Neural progenitor cell (in vitro differentiated cells): ENCODE measurements around the gene PTPN18. TPM values are rescaled to one million over a fixed set of nuclear protein-coding genes. Genes with fewer than 3 reads are reported as not detected.

Source experiments
- DNase-seq: peaks from one replicate; pipeline ENCODE4 v3.0.0-alpha.2; 2016; ENCODE audit warnings: low spot score
- H2AFZ ChIP-seq: fragments of 200-600 bp; sonication (generic); replicated peaks from 2 replicates; pipeline ENCODE4 v1.6.1; 2016; ENCODE audit warnings: antibody characterized with exemption
- H3F3A ChIP-seq: fragments of 200-600 bp; sonication (generic); 2 replicates; pipeline ENCODE4 v1.6.1; 2016; ENCODE audit warnings: antibody characterized with exemption, low read depth
- H3K27ac ChIP-seq: fragments of 200-600 bp; sonication (generic); 2 replicates; pipeline ENCODE4 v1.5.1; 2016; ENCODE audit warnings: mild to moderate bottlenecking
- H3K27me3 ChIP-seq: fragments of 200-600 bp; sonication (generic); 2 replicates; pipeline ENCODE4 v1.6.1; 2016; ENCODE audit warnings: mild to moderate bottlenecking, moderate library complexity
- H3K36me3 ChIP-seq: fragments of 200-600 bp; sonication (generic); 2 replicates; pipeline ENCODE4 v1.5.1; 2016
- H3K4me1 ChIP-seq: fragments of 200-600 bp; sonication (generic); 2 replicates; pipeline ENCODE4 v1.6.1; 2016; ENCODE audit warnings: mixed run types
- H3K4me2 ChIP-seq: fragments of 200-600 bp; sonication (generic); 2 replicates; pipeline ENCODE4 v1.6.1; 2016
- H3K4me3 ChIP-seq: fragments of 200-600 bp; sonication (generic); 2 replicates; pipeline ENCODE4 v1.5.1; 2016
- H3K79me2 ChIP-seq: fragments of 200-600 bp; sonication (generic); 2 replicates; pipeline ENCODE4 v1.6.1; 2016; ENCODE audit warnings: low read depth
- H3K9ac ChIP-seq: fragments of 200-600 bp; sonication (generic); 2 replicates; pipeline ENCODE4 v1.6.1; 2016
- H3K9me3 ChIP-seq: fragments of 200-600 bp; sonication (generic); 2 replicates; pipeline ENCODE4 v1.5.1; 2016; ENCODE audit warnings: low read depth
- H4K20me1 ChIP-seq: fragments of 200-600 bp; sonication (generic); 2 replicates; pipeline ENCODE4 v1.6.1; 2016; ENCODE audit warnings: low read depth
- H3K27ac Mint-ChIP-seq: 3 replicates; pipeline ENCODE4 v1.8.0; 2021; ENCODE audit warnings: mixed read lengths
- H3K27me3 Mint-ChIP-seq: 2 replicates; pipeline ENCODE4 v1.8.0; 2022; ENCODE audit warnings: low read depth, mild to moderate bottlenecking, inconsistent platforms, moderate library complexity, mixed read lengths; ENCODE audit not compliant: insufficient read depth
- H3K36me3 Mint-ChIP-seq: 3 replicates; pipeline ENCODE4 v1.8.0; 2021; ENCODE audit warnings: mixed read lengths
- H3K4me1 Mint-ChIP-seq: 3 replicates; pipeline ENCODE4 v1.8.0; 2021; ENCODE audit warnings: mixed read lengths
- H3K4me3 Mint-ChIP-seq: 3 replicates; pipeline ENCODE4 v1.8.0; 2021; ENCODE audit warnings: mild to moderate bottlenecking, moderate library complexity, mixed read lengths
- H3K9me3 Mint-ChIP-seq: 3 replicates; pipeline ENCODE4 v1.8.0; 2020; ENCODE audit warnings: mixed read lengths
- EZH2 ChIP-seq: fragments of 200-600 bp; sonication (generic); IDR thresholded peaks from 2 replicates; pipeline ENCODE4 v1.6.1; 2017; ENCODE audit warnings: antibody characterized with exemption, mild to moderate bottlenecking, moderate library complexity
- EZH2phosphoT487 ChIP-seq: fragments of 200-600 bp; sonication (generic); IDR thresholded peaks from 2 replicates; pipeline ENCODE4 v1.6.1; 2017; ENCODE audit warnings: antibody characterized with exemption
- total RNA-seq: library from RNA; depleted of rRNA; stranded (reverse); fragments of >200 nt; gene quantifications from 2 replicates; pipeline ENCODE4 v1.2.3, GENCODE V29; 2015; ENCODE audit warnings: low replicate concordance
- TF ChIP-seq, protein P1 (sequence below): fragments of 200-600 bp; sonication (generic); IDR thresholded peaks from 2 replicates; pipeline ENCODE4 v1.5.1; 2017; ENCODE audit warnings: antibody characterized with exemption, mild to moderate bottlenecking

The PTPN18 gene
- total RNA-seq, 1 donor from 2014 or later = 4.0 TPM

DNA sequence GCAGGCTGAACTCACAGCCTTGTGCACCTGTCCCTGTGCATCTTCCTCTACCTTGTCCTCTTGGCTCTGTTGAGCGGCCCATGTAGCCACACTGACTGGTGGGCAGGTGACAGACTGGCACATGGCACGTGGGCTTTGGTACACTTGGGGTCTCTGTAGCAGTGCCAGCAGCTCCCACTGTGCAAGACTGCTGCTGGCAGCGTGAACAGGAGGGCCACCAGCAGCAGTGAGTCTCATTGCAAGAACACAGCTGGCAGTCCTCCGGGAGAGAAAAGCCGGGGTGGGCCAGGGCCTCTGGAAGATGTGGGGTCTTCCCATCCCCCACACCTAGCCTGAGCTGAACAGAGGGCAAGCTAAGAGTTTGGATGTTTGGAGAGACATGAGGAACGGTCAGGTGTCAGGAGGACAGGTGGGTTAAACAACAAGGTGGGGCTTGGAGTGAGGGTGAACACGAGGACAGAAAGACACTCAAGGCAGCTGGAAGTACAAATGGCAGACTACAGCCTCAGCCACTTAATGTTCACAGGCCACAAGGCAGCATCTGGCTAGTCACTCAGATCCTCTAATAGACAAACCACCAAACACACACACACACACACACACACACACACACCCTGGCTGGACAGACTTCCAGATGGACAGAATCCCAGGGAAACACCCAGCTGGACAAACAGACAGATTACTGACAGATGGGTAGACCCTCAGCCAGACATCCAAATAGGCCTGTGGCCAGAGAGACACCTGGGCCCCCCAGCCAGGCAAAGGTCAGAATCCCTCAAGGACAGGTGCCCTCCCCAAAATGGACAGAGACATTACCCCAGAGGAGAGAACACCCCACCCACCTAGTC lies 2.3 kb upstream of the PTPN18 start:
- Histone ChIP-seq H3K79me2 (no peaks in the 10 kb centered on the region), H3K9ac (no peak overlapping the region), H3K36me3 (no peaks in the 10 kb centered on the region), H4K20me1 (no peaks in the 10 kb centered on the region), H3K4me3 (no peak overlapping the region), H3K27ac (no peak overlapping the region), H2AFZ (no peak overlapping the region), H3K4me1 (peaks cover 36% of the 10 kb centered on the region), H3K9me3 (no peaks in the 10 kb centered on the region), H3K27me3 (peaks cover 41% of the 10 kb centered on the region), H3F3A (peaks cover 34% of the 10 kb centered on the region), H3K4me2 (peak overlapping the region; percentile 22)
- Mint-ChIP-seq H3K27ac (peak overlapping the region; percentile 15), H3K27me3 (peaks cover 12% of the 10 kb centered on the region), H3K36me3 (peaks cover 3% of the 10 kb centered on the region), H3K4me1 (peaks cover 46% of the 10 kb centered on the region), H3K4me3 (peak overlapping the region; percentile 38), H3K9me3 (no peaks in the 10 kb centered on the region)
- TF ChIP-seq EZH2phosphoT487 (no peak), EZH2 (no peak)
- TF ChIP-seq, protein P1, sequence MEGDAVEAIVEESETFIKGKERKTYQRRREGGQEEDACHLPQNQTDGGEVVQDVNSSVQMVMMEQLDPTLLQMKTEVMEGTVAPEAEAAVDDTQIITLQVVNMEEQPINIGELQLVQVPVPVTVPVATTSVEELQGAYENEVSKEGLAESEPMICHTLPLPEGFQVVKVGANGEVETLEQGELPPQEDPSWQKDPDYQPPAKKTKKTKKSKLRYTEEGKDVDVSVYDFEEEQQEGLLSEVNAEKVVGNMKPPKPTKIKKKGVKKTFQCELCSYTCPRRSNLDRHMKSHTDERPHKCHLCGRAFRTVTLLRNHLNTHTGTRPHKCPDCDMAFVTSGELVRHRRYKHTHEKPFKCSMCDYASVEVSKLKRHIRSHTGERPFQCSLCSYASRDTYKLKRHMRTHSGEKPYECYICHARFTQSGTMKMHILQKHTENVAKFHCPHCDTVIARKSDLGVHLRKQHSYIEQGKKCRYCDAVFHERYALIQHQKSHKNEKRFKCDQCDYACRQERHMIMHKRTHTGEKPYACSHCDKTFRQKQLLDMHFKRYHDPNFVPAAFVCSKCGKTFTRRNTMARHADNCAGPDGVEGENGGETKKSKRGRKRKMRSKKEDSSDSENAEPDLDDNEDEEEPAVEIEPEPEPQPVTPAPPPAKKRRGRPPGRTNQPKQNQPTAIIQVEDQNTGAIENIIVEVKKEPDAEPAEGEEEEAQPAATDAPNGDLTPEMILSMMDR = no peak
- DNase-seq = no peak

DNA sequence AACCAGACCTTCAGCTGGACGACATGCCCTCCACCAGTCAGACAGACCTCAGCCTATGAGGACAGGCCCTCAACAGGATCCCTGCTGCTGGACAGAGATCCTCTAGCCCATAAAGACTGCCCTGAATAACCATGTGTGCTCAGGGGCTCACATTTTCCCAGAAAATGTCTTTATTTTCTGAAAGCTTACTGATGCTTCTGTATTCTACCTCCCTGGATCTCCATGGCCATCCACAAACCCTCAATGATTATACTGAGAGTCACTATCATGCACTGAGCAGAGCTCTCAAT lies 1.8 kb upstream of the PTPN18 start:
- Histone ChIP-seq H3K36me3 (no peaks in the 10 kb centered on the region), H2AFZ (no peak overlapping the region), H3K27ac (no peak overlapping the region), H4K20me1 (no peaks in the 10 kb centered on the region), H3K9ac (no peak overlapping the region), H3K4me2 (no peak overlapping the region), H3K79me2 (no peaks in the 10 kb centered on the region), H3K27me3 (peaks cover 41% of the 10 kb centered on the region), H3K4me1 (peaks cover 36% of the 10 kb centered on the region), H3F3A (peaks cover 34% of the 10 kb centered on the region), H3K4me3 (no peak overlapping the region), H3K9me3 (no peaks in the 10 kb centered on the region)
- DNase-seq = peak; percentile 20
- H3K27ac Mint-ChIP-seq = no peak overlapping the region
- peaks cover 46% of the 10 kb centered on the region for H3K4me1 Mint-ChIP-seq
- no peak for TF ChIP-seq EZH2phosphoT487
- TF ChIP-seq EZH2 = no peak
- TF ChIP-seq, protein P1 = no peak
- peaks cover 11% of the 10 kb centered on the region for H3K27me3 Mint-ChIP-seq
- H3K9me3 Mint-ChIP-seq = no peaks in the 10 kb centered on the region
- peaks cover 3% of the 10 kb centered on the region for H3K36me3 Mint-ChIP-seq
- H3K4me3 Mint-ChIP-seq = peak overlapping the region; percentile 88

DNA sequence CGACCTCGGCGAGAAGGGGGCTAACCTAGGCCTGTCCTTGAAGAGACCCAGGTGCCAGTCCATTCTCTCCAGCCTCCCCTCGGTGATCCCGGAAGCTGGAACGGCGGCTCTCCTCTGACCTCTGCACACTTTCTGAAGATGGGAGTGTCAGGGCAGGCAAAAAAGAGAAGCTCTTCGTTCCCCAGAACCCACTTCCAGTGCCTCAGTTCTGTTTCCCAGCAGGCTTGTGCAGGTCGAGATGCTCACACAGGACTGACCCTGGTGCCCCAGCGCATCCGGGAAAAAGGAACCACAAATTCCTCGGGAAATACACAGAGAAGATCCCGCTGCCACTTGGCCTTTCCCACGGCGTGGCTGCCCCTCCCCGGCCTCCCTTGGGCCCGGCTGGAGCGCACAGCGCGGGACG lies 681 bp upstream of the PTPN18 start:
- no peaks in the 10 kb centered on the region for H4K20me1 ChIP-seq
- H3K4me1 ChIP-seq = peaks cover 36% of the 10 kb centered on the region
- TF ChIP-seq EZH2phosphoT487 (no peak), EZH2 (no peak)
- TF ChIP-seq, protein P1 = no peak
- no peaks in the 10 kb centered on the region for H3K36me3 ChIP-seq
- peaks cover 46% of the 10 kb centered on the region for H3K4me1 Mint-ChIP-seq
- H2AFZ ChIP-seq = peak overlapping the region; percentile 100
- H3K27me3 Mint-ChIP-seq = peaks cover 11% of the 10 kb centered on the region
- H3K27ac Mint-ChIP-seq = peak overlapping the region; percentile 25
- H3K9me3 Mint-ChIP-seq = no peaks in the 10 kb centered on the region
- H3K9me3 ChIP-seq = no peaks in the 10 kb centered on the region
- peaks cover 34% of the 10 kb centered on the region for H3F3A ChIP-seq
- H3K4me3 Mint-ChIP-seq = peak overlapping the region; percentile 88
- peak overlapping the region; percentile 82 for H3K4me3 ChIP-seq
- no peaks in the 10 kb centered on the region for H3K79me2 ChIP-seq
- DNase-seq = peak; percentile 16
- H3K36me3 Mint-ChIP-seq = peaks cover 2% of the 10 kb centered on the region
- no peak overlapping the region for H3K9ac ChIP-seq
- H3K4me2 ChIP-seq = peak overlapping the region; percentile 78
- H3K27me3 ChIP-seq = peaks cover 41% of the 10 kb centered on the region
- H3K27ac ChIP-seq = no peak overlapping the region
